Breast epithelium (tissue), 3 donors: ENCODE data around the gene SORL1.

ENCODE experiments used
- POLR2A ChIP-seq: fragments of 450-650 bp; IDR thresholded peaks from one replicate; pipeline ENCODE4 v1.6.1; 2016; ENCODE audit warnings: antibody characterized with exemption, mild to moderate bottlenecking, moderate library complexity
- TF ChIP-seq, protein P1 (sequence below), 3 donors: fragments of 450-650 bp; IDR thresholded peaks; one replicate each; pipeline ENCODE4 v1.5.1; 2016 to 2017; ENCODE audit warnings: antibody characterized with exemption in 3 of 3, mild to moderate bottlenecking in 3 of 3, moderate library complexity in 3 of 3

DNA sequence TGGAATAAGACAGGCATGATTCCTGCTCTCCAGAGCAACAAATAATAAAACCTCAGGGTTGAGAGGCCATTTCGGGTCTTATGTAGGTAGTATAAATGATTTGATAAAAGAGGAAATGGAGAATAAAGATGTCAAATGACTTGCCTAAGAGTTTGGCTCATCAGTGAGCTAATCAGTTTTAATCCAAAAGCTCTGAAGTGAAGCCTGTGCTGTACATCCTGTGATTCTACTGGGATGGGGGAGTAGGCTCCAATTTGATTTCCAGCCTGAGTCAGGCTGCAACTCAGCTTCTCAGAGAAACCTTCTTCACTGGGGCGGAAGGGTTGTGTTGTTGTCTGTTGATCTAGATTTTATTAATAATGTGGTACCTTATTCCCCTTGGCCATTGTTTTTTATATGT is 192.9 kb downstream of the SORL1 start:
- TF ChIP-seq, protein P1, sequence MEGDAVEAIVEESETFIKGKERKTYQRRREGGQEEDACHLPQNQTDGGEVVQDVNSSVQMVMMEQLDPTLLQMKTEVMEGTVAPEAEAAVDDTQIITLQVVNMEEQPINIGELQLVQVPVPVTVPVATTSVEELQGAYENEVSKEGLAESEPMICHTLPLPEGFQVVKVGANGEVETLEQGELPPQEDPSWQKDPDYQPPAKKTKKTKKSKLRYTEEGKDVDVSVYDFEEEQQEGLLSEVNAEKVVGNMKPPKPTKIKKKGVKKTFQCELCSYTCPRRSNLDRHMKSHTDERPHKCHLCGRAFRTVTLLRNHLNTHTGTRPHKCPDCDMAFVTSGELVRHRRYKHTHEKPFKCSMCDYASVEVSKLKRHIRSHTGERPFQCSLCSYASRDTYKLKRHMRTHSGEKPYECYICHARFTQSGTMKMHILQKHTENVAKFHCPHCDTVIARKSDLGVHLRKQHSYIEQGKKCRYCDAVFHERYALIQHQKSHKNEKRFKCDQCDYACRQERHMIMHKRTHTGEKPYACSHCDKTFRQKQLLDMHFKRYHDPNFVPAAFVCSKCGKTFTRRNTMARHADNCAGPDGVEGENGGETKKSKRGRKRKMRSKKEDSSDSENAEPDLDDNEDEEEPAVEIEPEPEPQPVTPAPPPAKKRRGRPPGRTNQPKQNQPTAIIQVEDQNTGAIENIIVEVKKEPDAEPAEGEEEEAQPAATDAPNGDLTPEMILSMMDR (IDR thresholded peaks at IDR 0.05) = no peak
- TF ChIP-seq POLR2A = no peak
